Skeletal muscle satellite cell (primary cell): ENCODE results near the gene TUBA4B. TPM values are rescaled to one million over a fixed set of nuclear protein-coding genes. Genes with fewer than 3 reads are reported as not detected.
"Not testable (repeated sequence)": the region's sequence is repeated elsewhere in the genome, so short reads cannot be mapped to it uniquely, and the experiment has no call there.

Experiments used
- H3K27me3 ChIP-seq: 2 replicates; pipeline ENCODE4 v1.7.0; 2013; ENCODE audit warnings: low read length; ENCODE audit not compliant: control insufficient read depth, insufficient read depth
- H3K36me3 ChIP-seq: 2 replicates; pipeline ENCODE4 v1.7.0; 2013; ENCODE audit warnings: mild to moderate bottlenecking, control low read depth, low read length; ENCODE audit not compliant: insufficient read depth
- H3K4me1 ChIP-seq: 2 replicates; pipeline ENCODE4 v1.7.0; 2013; ENCODE audit warnings: low read length; ENCODE audit not compliant: control insufficient read depth, insufficient read depth
- H3K4me2 ChIP-seq: 2 replicates; pipeline ENCODE4 v1.7.0; 2013; ENCODE audit warnings: mild to moderate bottlenecking, low read length
- H3K4me3 ChIP-seq: 2 replicates; pipeline ENCODE4 v1.7.0; 2013; ENCODE audit warnings: low read length
- H3K9ac ChIP-seq: 2 replicates; pipeline ENCODE4 v1.7.0; 2013; ENCODE audit warnings: mild to moderate bottlenecking, low read depth, low read length, moderate library complexity
- H3K9me3 ChIP-seq: replicated peaks from 2 replicates; pipeline ENCODE4 v1.7.0; 2013; ENCODE audit warnings: mild to moderate bottlenecking, control low read depth, low read length
- small RNA-seq: library from RNA; depleted of rRNA; stranded (forward); fragments of <200 nt; gene quantifications from one replicate; pipeline ENCODE3, GENCODE V24; 2012

Gene TUBA4B

GRCh38 chr2:219300022-219300421 lies 47.0 kb downstream of the TUBA4B start:
- Histone ChIP-seq H3K4me1 (no peaks in the 10 kb centered on the region), H3K9ac (no peak overlapping the region), H3K27me3 (peaks cover 57% of the 10 kb centered on the region), H3K4me2 (no peak overlapping the region), H3K9me3 (no peaks in the 10 kb centered on the region), H3K4me3 (no peak overlapping the region), H3K36me3 (no peaks in the 10 kb centered on the region)

- peaks cover 60% of the 10 kb centered on the region for H3K27me3 ChIP-seq
- no peaks in the 10 kb centered on the region for H3K4me1 ChIP-seq
- no peaks in the 10 kb centered on the region for H3K36me3 ChIP-seq
- no peak overlapping the region for H3K9ac ChIP-seq
- H3K4me2 ChIP-seq = no peak overlapping the region
- H3K4me3 ChIP-seq = no peak overlapping the region
- H3K9me3 ChIP-seq = no peaks in the 10 kb centered on the region
Measured at GRCh38 chr2:219302412-219302968, 49.4 kb downstream of the TUBA4B start.

DNA sequence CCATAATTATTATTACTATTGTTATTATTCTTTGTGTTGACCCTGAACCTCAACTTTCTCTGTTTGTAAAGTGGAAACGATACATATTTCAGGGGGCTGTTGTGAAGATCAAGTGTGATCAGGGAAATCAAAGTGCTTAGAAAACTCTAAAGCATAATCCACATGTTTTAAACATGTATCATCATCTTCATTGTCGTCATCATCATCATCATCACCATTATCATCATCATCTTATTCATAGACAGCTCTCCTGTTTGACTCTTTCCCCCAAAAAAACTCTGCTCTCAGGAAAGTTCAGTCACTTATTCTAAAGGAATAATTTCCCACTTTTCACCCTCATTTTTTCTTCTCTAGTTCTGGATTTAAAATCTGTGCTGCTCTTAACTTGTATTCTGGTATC lies 51.2 kb downstream of the TUBA4B start:
- Histone ChIP-seq H3K9me3 (no peaks in the 10 kb centered on the region), H3K4me2 (no peak overlapping the region), H3K27me3 (peaks cover 63% of the 10 kb centered on the region), H3K9ac (no peak overlapping the region), H3K4me1 (peaks cover 15% of the 10 kb centered on the region), H3K4me3 (no peak overlapping the region), H3K36me3 (no peaks in the 10 kb centered on the region)

DNA sequence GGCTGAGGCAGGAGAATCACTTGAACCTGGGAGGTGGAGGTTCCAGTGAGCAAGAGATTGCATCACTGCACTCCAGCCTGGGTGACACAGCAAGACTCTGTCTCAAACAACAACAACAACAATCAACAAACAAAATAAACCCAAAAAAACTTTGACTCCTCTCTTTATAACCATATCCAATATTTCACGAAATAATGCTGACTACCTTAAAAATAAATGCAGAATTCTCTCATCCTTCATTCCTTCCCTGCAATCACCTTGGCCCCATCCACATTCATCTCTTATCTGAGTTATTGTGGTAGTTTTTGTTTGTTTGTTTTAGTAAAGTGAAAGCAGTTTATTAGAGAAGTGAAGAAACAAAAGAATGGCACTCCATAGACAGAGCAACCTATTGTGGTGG lies 53.0 kb downstream of the TUBA4B start:
- Histone ChIP-seq H3K4me3 (no peak overlapping the region), H3K27me3 (peaks cover 59% of the 10 kb centered on the region), H3K4me2 (no peak overlapping the region), H3K9ac (no peak overlapping the region), H3K9me3 (no peaks in the 10 kb centered on the region), H3K4me1 (peaks cover 15% of the 10 kb centered on the region), H3K36me3 (no peaks in the 10 kb centered on the region)

DNA sequence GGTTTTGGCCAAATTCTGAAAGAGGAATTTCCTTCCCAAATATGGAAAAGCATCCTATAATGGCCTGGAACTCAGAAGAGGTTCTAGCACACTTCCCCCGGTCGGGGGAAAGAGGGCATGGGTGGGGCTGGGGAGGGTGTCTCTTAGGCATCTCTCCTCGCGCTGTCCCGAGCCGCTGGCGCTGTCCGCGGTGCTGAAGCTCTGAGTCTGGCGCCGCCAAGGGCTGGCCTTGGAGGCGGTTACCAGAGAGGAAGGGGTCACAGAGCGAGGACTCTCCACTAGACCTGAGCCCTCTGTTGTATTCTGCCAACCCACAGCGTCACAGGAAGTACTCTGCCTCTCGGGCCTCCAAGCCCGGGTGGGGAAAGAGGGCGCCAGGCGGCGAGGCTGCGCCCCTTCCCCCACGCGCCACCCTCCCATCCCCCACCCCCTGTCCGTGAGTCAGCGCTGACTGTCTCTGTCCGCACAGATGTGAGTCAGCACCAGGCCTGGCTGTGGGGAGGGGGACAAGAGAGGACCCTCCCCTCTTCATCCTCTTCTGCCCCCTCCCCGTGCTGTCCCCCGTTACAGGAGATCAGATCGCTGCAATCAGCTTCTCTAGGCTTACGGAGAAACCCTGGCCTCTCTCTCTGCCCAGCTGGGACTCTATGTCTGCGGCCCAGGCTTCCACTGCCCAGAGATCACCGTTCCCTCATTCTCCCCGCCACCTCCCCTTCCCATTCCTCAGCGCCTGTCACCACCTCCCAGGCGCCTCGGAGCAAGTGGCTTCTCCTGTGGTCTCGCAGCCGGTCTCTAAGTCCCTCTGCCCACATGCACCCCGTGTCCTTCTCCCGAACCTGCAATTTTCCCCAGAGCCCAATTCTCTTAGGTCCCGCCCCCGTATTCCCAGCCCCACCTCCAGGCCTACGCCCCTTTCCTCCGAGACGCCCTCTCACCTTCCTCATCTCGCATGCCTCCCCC lies 55.4 kb downstream of the TUBA4B start:
- H3K27me3 ChIP-seq = peaks cover 37% of the 10 kb centered on the region
- peak overlapping the region; percentile 71 for H3K4me2 ChIP-seq
- H3K9me3 ChIP-seq = no peaks in the 10 kb centered on the region
- H3K36me3 ChIP-seq = no peaks in the 10 kb centered on the region
- peaks cover 15% of the 10 kb centered on the region for H3K4me1 ChIP-seq
- H3K9ac ChIP-seq = no peak overlapping the region
- peak overlapping the region; percentile 30 for H3K4me3 ChIP-seq

GRCh38 chr2:219309278-219309677 lies 56.2 kb downstream of the TUBA4B start, which contains the start of gene PTPRN:
Gene PTPRN, minus strand, starts transcription at chr2:219309401. Its CDS starts 69 bp downstream, at chr2:219309332.
- Histone ChIP-seq H3K4me2 (peak within 1 kb of the TSS; percentile 71), H3K4me1 (peaks cover 15% of the 10 kb centered on the region), H3K9me3 (no peaks in the 10 kb centered on the region), H3K36me3 (no peaks in the 10 kb centered on the region), H3K27me3 (peaks cover 31% of the 10 kb centered on the region), H3K4me3 (peak within 1 kb of the TSS; percentile 30), H3K9ac (no peak within 1 kb of the TSS)

DNA sequence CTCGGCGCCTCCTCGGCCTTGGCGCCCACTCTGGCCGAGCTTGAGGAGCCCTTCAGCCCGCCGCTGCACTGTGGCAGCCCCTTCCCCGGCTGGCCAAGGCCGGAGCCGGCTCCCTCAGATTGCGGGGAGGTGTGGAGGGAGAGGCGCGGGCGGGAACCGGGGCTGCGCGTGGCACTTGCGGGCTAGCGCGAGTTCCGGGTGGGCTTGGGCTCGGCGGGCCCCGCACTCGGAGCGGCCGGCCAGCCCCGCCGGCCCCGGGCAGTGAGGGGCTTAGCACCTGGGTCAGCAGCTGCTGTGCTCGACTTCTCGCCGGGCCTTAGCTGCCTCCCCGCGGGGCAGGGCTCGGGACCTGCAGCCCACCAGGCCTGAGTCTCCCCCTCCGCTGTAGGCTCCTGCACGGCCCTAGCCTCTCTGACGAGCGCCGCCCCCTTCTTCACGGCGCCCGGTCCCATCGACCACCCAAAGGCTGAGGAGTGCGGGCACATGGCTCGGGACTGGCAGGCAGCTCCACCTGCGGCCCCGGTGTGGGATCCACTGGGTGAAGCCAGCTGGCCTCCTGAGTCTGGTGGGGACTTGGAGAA lies 59.7 kb downstream of the TUBA4B start:
- H3K9me3 ChIP-seq, H3K4me3 ChIP-seq, H3K9ac ChIP-seq, H3K36me3 ChIP-seq, H3K4me2 ChIP-seq: not testable (repeated sequence)
- Histone ChIP-seq H3K4me1 (peaks cover 12% of the 10 kb centered on the region), H3K27me3 (peaks cover 26% of the 10 kb centered on the region)

- no peak overlapping the region for H3K4me3 ChIP-seq
- H3K36me3 ChIP-seq = no peaks in the 10 kb centered on the region
- H3K4me2 ChIP-seq = no peak overlapping the region
- H3K27me3 ChIP-seq = peaks cover 12% of the 10 kb centered on the region
- no peak overlapping the region for H3K9ac ChIP-seq
- H3K9me3 ChIP-seq = no peaks in the 10 kb centered on the region
- no peaks in the 10 kb centered on the region for H3K4me1 ChIP-seq
Measured at GRCh38 chr2:219314804-219315468, 61.9 kb downstream of the TUBA4B start.

Small RNA genes within 50 kb of the gene (small RNA-seq; reads per million reads assigned to genes)
- not detected for gene MIR153-1
